ENCODE data around the gene BRIX1. TPM values are rescaled to one million over a fixed set of nuclear protein-coding genes. Genes with fewer than 3 reads are reported as not detected.

Gene BRIX1
- total and polyA plus RNA-seq, 9 of the 15 experiments (the other 6 are each of a cell fraction or from before 2014, with no cell fraction given): 115 to 193 (median 159) TPM

DNA sequence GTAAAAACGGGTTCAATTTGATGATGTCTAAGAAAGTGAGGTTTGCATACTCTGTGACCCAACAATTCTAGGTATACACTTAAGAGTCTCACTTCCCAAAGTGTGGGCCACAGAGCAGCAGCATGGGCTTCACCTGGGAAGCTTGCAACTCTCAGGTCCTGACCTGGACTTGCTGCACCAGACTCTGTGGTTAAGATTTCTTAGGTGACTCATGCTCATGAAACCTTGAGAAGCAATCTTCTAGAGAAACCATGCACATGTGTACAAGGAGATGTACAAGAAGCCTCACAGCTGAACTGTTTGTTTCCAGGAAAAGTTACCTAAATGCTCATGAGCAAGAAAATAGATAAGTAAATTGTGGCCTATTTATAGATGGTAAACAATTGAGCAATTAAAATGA lies 43.8 kb downstream of the BRIX1 start (continued):
- TF ChIP-seq PHF21A (IDR thresholded peaks at IDR 0.05; ENCODE audit: borderline replicate concordance, low read depth) (no peak), TCF3 (CRISPR knock-in tag; IDR thresholded peaks at IDR 0.05) (peak; percentile 51), POLR2A (conservative IDR thresholded peaks at IDR 0.05) (no peak), ZC3H4 (CRISPR knock-in tag; IDR thresholded peaks at IDR 0.05; ENCODE audit: borderline replicate concordance) (no peak), CBFA2T3 (IDR thresholded peaks at IDR 0.05) (peak; percentile 56), MLLT1 (IDR thresholded peaks at IDR 0.05) (no peak), POLR2H (tag; IDR thresholded peaks at IDR 0.05; ENCODE audit: low read depth) (no peak), RREB1 (CRISPR knock-in tag; IDR thresholded peaks at IDR 0.05) (no peak), ATF3 (IDR thresholded peaks at IDR 0.05) (peak; percentile 25; the same call in 1 of the 2 replicates), ATF3 (CRISPR knock-in tag; conservative IDR thresholded peaks at IDR 0.05) (no peak), MAFK (IDR thresholded peaks at IDR 0.05; ENCODE audit: low read length) (no peak), CHD2 (IDR thresholded peaks at IDR 0.05; ENCODE audit: low read depth, low read length) (no peak), PCBP1 (IDR thresholded peaks at IDR 0.05; ENCODE audit: low read depth, low read length, poor library complexity, severe bottlenecking) (no peak), ATF1 (CRISPR knock-in tag; IDR thresholded peaks at IDR 0.05) (no peak), ATF1 (tag; IDR thresholded peaks at IDR 0.05) (no peak), YBX1 (IDR thresholded peaks at IDR 0.05) (no peak), FOXA1 (IDR thresholded peaks at IDR 0.05; ENCODE audit: borderline replicate concordance) (no peak), DNMT1 (IDR thresholded peaks at IDR 0.05) (no peak), FOSL1 (tag; conservative IDR thresholded peaks at IDR 0.05) (peak; percentile 51), SIN3B (IDR thresholded peaks at IDR 0.05; ENCODE audit: low read depth) (no peak)
- TF ChIP-seq, protein P1, sequence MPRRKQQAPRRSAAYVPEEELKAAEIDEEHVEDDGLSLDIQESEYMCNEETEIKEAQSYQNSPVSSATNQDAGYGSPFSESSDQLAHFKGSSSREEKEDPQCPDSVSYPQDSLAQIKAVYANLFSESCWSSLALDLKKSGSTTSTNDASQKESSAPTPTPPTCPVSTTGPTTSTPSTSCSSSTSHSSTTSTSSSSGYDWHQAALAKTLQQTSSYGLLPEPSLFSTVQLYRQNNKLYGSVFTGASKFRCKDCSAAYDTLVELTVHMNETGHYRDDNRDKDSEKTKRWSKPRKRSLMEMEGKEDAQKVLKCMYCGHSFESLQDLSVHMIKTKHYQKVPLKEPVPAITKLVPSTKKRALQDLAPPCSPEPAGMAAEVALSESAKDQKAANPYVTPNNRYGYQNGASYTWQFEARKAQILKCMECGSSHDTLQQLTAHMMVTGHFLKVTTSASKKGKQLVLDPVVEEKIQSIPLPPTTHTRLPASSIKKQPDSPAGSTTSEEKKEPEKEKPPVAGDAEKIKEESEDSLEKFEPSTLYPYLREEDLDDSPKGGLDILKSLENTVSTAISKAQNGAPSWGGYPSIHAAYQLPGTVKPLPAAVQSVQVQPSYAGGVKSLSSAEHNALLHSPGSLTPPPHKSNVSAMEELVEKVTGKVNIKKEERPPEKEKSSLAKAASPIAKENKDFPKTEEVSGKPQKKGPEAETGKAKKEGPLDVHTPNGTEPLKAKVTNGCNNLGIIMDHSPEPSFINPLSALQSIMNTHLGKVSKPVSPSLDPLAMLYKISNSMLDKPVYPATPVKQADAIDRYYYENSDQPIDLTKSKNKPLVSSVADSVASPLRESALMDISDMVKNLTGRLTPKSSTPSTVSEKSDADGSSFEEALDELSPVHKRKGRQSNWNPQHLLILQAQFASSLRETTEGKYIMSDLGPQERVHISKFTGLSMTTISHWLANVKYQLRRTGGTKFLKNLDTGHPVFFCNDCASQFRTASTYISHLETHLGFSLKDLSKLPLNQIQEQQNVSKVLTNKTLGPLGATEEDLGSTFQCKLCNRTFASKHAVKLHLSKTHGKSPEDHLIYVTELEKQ (CRISPR knock-in tag; IDR thresholded peaks at IDR 0.05): no peak

All from K562 (cell line).